Measurements from ENCODE around the gene DCAF5.

Gene DCAF5

DNA sequence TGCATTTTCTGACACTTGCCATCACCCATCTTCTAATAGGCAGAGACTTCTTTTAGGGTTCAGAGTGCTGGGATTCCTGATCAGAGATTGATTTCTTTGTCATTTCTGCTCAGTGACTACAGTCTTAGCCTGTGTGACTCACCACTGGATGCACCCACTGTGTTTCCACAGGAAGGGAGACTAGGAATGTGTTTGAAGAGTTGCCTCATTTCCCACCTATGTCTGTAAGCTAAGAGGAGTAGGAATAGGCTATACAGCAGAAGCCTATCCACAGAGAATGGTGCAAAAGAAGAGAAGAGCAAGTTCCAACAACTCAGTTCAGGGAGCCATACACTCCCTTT lies 113.7 kb downstream of the DCAF5 start:
- Histone ChIP-seq H3K4me3 (no peak overlapping the region), H3K27ac (peak overlapping the region; percentile 85 to 87)
- DNase-seq (ENCODE audit: low spot score) = no peak
- TF ChIP-seq, protein P1, sequence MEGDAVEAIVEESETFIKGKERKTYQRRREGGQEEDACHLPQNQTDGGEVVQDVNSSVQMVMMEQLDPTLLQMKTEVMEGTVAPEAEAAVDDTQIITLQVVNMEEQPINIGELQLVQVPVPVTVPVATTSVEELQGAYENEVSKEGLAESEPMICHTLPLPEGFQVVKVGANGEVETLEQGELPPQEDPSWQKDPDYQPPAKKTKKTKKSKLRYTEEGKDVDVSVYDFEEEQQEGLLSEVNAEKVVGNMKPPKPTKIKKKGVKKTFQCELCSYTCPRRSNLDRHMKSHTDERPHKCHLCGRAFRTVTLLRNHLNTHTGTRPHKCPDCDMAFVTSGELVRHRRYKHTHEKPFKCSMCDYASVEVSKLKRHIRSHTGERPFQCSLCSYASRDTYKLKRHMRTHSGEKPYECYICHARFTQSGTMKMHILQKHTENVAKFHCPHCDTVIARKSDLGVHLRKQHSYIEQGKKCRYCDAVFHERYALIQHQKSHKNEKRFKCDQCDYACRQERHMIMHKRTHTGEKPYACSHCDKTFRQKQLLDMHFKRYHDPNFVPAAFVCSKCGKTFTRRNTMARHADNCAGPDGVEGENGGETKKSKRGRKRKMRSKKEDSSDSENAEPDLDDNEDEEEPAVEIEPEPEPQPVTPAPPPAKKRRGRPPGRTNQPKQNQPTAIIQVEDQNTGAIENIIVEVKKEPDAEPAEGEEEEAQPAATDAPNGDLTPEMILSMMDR (IDR thresholded peaks at IDR 0.05) = no peak

DNA sequence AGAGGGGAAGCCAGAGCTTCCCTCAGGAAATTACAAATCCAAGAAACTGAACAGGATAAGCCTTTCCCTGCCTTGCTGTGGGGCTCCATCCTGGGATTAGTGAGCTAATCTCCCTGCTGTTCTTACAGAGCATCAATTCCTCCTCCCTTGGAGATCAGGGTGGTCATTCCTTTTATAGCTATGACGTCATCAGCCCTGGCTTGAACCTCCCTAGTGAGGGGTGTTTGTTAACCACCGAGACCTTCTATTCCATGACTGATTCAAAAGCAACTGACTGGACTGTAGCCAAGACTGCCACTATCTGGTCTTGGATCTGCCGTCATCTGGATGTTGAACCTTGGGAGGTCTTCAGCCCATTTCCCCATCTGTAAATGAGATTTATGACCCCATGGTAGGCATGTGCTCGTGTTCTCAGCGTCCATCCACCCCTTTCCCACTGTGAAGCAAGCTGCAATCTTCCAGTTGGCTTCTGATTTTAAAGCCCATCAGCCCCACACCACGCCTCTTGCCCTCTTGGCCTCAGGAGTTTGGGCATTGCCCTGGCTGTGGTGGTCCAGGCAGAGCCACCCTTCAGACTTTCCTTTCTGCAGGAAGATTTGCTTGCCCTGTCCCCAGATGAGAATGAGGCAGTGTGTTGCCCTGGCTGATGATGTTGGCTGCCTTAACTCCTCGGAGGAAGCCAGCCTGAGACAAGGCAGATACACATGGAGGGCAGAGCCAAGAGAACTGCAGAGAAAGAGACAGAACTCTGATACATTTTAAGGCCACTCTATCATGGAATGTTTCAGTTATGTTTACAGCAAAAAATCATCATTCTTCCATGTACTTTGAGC lies 114.2 kb downstream of the DCAF5 start:
- Histone ChIP-seq H3K4me3 (no peak overlapping the region), H3K27ac (peak overlapping the region; percentile 85 to 87)
- TF ChIP-seq, protein P1 (IDR thresholded peaks at IDR 0.05) = no peak
- DNase-seq (ENCODE audit: low spot score) = no peak

DNA sequence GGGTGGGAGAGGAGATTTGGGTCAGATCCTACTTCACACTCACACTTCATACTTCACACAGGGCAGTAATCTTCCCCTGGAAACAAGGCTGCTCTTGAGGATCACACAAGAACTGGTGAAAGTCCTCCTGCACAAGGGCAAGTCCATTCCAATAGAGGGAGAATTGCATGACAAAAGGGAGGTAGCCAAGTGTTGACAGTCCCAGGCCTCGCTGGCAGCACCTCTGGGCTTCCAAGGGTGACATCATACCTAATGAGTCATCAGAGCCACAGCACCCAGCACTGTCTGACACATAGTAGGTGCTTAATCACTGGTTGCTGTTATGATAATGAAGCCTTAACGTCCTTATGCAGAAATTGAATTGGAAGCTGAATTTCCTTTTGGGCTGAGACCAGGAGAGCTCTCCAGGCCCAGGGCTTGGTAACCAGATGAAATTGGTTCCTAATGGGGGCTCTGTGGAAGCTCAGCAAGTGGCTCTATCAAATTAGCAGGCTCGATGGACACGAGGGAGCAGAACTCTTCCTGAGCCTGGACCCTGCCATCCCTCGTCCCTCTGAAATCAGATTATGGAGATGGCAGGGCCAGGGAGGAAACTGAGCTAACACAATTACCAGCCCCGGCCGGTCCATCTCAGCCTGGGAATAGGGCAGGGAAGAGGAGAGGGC lies 115.0 kb downstream of the DCAF5 start:
- DNase-seq (ENCODE audit: low spot score) = no peak
- TF ChIP-seq, protein P1 (IDR thresholded peaks at IDR 0.05) = no peak
- Histone ChIP-seq H3K27ac (peak overlapping the region; percentile 85 to 87), H3K4me3 (no peak overlapping the region)

DNA sequence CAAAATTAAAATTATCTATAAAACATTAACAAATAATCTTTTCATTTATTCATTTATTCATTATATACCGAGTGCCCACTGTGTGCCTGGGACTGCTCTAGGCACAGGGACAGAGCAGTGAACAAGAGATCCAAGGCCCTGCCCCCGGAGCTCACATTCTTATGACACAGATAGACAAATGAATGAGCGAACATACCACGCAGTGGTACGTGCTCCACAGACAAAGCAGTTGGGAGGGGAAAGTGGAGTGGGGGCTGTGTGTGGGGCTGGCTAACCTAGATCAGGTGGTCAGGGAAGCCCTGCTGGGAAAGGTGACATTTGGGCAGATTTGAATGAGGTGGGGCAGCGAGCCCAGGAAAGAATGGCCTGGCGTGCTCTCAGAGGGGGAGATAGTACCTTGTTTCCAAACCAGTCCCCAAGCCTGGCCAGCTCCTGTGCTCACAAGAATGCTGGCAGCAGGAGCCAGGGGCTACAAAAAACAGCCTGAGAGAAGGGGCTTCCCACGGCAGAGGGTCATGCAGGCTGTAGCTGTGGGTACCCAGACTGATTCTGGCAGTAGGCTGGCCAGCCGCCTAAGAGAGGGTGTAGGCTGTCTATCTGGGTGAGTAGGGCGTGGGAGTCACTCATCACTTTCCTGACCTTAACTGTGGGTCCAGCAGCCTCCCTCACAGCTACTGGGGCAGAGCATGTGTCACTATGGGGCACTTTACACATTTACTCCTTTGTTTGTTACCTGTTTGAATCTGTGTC lies 116.0 kb downstream of the DCAF5 start:
- TF ChIP-seq, protein P1 (IDR thresholded peaks at IDR 0.05) = no peak
- DNase-seq (ENCODE audit: low spot score) = no peak
- H3K27ac ChIP-seq = peak overlapping the region; percentile 26 to 85

DNA sequence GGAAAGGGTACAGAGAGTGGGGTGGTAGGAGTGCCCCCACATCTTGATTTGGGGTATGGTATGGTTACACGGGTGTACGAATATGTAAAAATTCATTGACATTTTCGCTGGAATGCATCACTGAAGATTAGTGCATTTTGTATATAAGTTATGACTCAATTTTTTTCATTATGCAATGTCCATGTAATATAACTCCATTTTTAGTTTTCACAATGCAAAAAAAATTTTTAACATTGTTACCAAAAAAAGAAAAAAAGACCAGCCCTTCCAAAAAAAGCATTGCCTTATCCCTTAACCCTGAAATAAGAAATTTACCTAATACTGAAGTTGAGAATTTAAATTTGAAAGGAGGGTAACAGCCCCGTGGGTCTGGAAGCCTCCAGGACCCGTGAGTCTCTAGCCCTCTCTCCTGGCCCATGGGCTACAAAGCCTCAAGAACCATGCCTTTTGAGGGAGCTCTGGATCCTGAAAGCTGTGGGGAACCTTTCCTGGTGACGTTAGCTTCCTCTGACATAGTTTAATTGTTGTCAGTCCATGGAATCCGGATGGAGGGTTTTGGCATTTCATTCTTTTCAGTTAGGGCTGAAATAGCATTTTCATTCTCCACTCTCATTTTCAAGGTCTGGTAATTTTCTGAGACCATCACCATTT lies 118.2 kb downstream of the DCAF5 start:
- TF ChIP-seq, protein P1 (IDR thresholded peaks at IDR 0.05) = no peak
- peak overlapping the region in 1 of 2 donors; percentile 5 for H3K27ac ChIP-seq
- no peak overlapping the region for H3K4me3 ChIP-seq
- DNase-seq (ENCODE audit: low spot score) = no peak

More for the DNA sequence above, 116.0 kb downstream of the DCAF5 start:
- no peak overlapping the region for H3K4me3 ChIP-seq

DNA sequence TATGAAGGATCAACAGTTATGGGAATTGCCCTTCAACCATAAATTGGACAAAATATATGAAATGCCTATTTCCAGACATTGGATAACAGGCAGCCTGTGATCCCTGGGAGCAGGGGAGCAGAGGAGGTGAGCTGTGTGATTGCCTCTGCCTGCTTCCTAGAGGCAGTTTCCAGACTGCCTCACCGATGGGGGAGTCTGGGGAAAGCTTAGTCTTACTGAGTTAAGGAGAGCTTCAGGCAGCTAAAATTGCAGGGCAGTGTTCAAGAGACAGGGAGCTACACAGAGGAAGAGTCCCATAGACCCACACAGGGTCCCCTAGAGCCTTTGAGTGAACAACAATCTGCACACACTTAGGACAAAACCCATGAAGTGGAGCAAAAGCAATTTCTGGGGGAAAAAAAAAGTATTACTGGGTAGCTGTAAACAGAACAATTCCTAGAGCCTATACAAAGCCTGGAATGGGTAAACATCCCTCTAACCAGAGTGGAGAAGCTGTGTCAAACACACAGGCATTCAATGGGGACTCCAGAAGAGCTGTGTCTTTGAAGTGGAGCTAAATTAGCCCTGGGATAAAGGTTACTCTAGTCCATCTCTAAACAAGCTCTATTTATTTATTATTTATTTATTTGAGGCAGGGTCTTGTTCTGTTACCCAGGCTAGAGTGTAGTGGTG lies 125.5 kb downstream of the DCAF5 start:
- TF ChIP-seq, protein P1 (IDR thresholded peaks at IDR 0.05) = no peak
- no peak overlapping the region for H3K4me3 ChIP-seq
- H3K27ac ChIP-seq = no peak overlapping the region
- DNase-seq (ENCODE audit: low spot score) = no peak

All from coronary artery (tissue), 2 donors.